ENCODE measurements around the gene ANP32A. TPM values are rescaled to one million over a fixed set of nuclear protein-coding genes. Genes with fewer than 3 reads are reported as not detected.

Gene ANP32A
- total and polyA plus RNA-seq, 9 donors, result 29.4 to 158 (median 86.3) TPM

GRCh38 chr15:68789091-68789490 lies 31.6 kb downstream of the ANP32A start:
- no peaks in the 10 kb centered on the region for H3K36me3 ChIP-seq
- no peak for DNase-seq
- H3K27ac ChIP-seq, result peak overlapping the region in 1 of 2 donors; percentile 5
- TF ChIP-seq POLR2A (IDR thresholded peaks at IDR 0.05), result no peak
- TF ChIP-seq EP300 (IDR thresholded peaks at IDR 0.05), result no peak
- TF ChIP-seq CTCF (IDR thresholded peaks at IDR 0.05), result no peak
- H3K27me3 ChIP-seq, result no peaks in the 10 kb centered on the region
- H3K9me3 ChIP-seq, result no peaks in the 10 kb centered on the region
- peaks cover 10% of the 10 kb centered on the region for H3K4me1 ChIP-seq (ENCODE audit: insufficient read depth)
- intact Hi-C loops (cut with DNase I), result no loop called here
- H3K4me3 ChIP-seq, result no peak overlapping the region
- WGBS, 3 donors, result 79 to 92% (median 86%) methylated on average over 1 of the region's 1 CpG

GRCh38 chr15:68788264-68788624 lies 32.5 kb downstream of the ANP32A start:
- no peaks in the 10 kb centered on the region for H3K27me3 ChIP-seq
- H3K36me3 ChIP-seq, result no peaks in the 10 kb centered on the region
- 94 to 98% (median 96%) methylated on average over 8 of the region's 8 CpGs for WGBS, 3 donors
- H3K27ac ChIP-seq, result no peak overlapping the region
- no peaks in the 10 kb centered on the region for H3K9me3 ChIP-seq
- no peak for DNase-seq
- H3K4me1 ChIP-seq (ENCODE audit: insufficient read depth), result peaks cover 10% of the 10 kb centered on the region
- TF ChIP-seq CTCF (IDR thresholded peaks at IDR 0.05) (no peak), EP300 (IDR thresholded peaks at IDR 0.05) (no peak), POLR2A (IDR thresholded peaks at IDR 0.05) (no peak)
- intact Hi-C loops (cut with DNase I), result no loop called here
- no peak overlapping the region for H3K4me3 ChIP-seq

GRCh38 chr15:68787609-68788263 lies 33.0 kb downstream of the ANP32A start:
- H3K4me1 ChIP-seq (ENCODE audit: insufficient read depth), result peaks cover 10% of the 10 kb centered on the region
- no peaks in the 10 kb centered on the region for H3K9me3 ChIP-seq
- TF ChIP-seq EP300 (IDR thresholded peaks at IDR 0.05), result no peak
- TF ChIP-seq CTCF (IDR thresholded peaks at IDR 0.05), result no peak
- no peak for TF ChIP-seq POLR2A (IDR thresholded peaks at IDR 0.05)
- no peak overlapping the region for H3K27ac ChIP-seq
- H3K36me3 ChIP-seq, result no peaks in the 10 kb centered on the region
- DNase-seq, result no peak
- H3K27me3 ChIP-seq, result no peaks in the 10 kb centered on the region
- 88 to 90% (median 89%) methylated on average over 17 of the region's 17 CpGs for WGBS, 3 donors
- intact Hi-C loops (cut with DNase I), result no loop called here
- no peak overlapping the region for H3K4me3 ChIP-seq

GRCh38 chr15:68786753-68787152 lies 33.9 kb downstream of the ANP32A start:
- no peaks in the 10 kb centered on the region for H3K9me3 ChIP-seq
- 85 to 90% (median 86%) methylated on average over 5 of the region's 5 CpGs for WGBS, 3 donors
- H3K4me1 ChIP-seq (ENCODE audit: insufficient read depth), result peaks cover 10% of the 10 kb centered on the region
- H3K4me3 ChIP-seq, result no peak overlapping the region
- intact Hi-C loops (cut with DNase I), result no loop called here
- no peak for DNase-seq
- no peaks in the 10 kb centered on the region for H3K36me3 ChIP-seq
- H3K27ac ChIP-seq, result no peak overlapping the region
- TF ChIP-seq EP300 (IDR thresholded peaks at IDR 0.05), result no peak
- TF ChIP-seq CTCF (IDR thresholded peaks at IDR 0.05), result no peak
- no peak for TF ChIP-seq POLR2A (IDR thresholded peaks at IDR 0.05)
- H3K27me3 ChIP-seq, result no peaks in the 10 kb centered on the region
